ENCODE data around the gene ZMAT5. TPM values are rescaled to one million over a fixed set of nuclear protein-coding genes. Genes with fewer than 3 reads are reported as not detected.

ZMAT5 gene
- total and polyA plus RNA-seq, 2 of the 13 experiments (the other 11 are each of a cell fraction or from before 2014, with no cell fraction given) = 20.7 to 27.8 TPM

DNA sequence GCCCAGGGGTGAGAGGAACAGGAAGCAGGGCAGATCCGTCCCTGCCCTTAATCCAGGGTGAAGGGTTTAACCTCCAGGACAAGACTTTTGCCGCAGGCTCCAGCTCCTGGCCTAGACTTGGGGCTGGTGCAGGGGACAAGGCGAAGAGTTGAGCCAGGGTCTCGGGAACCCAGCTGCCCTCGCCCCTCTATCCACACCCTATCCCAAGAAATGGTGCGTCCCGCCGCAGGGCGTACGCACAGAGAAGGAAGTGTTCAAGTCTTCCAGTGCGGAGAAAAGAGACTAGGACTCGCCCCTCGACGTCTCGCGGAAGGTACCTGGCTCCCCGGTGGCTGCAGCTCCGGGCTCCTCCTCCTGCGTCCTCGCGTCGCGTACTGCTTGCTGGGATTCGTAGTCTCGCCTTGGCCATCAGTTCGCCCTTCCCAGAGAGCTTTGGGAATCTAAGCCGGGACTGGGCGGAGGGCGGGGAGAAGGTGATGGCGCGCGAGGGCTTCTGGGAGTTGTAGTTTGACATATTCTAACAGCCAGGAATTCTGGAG lies at the start of gene ZMAT5 (continued):
- TF ChIP-seq MNT (IDR thresholded peaks at IDR 0.05) = no peak
- peak; percentile 47; the same call in 1 of the 2 replicates for TF ChIP-seq MXD4 (CRISPR knock-in tag; IDR thresholded peaks at IDR 0.05)
- TF ChIP-seq ZNF770 (CRISPR knock-in tag; IDR thresholded peaks at IDR 0.05) = peak; percentile 32; the same call in 1 of the 2 replicates
- TF ChIP-seq, protein P1, sequence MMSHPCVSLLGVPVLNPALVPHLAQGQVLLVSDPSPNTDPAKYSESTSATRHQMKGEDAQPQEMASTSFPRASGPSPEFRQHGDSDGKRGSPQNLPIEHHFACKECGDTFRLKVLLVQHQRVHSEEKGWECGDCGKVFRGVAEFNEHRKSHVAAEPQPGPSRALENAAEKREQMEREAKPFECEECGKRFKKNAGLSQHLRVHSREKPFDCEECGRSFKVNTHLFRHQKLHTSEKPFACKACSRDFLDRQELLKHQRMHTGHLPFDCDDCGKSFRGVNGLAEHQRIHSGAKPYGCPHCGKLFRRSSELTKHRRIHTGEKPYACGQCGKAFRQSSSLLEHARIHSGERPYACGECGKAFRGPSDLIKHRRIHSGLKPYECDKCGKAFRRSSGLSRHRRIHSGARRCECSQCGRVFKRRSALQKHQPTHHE (CRISPR knock-in tag; IDR thresholded peaks at IDR 0.05; ENCODE audit: borderline replicate concordance) = no peak
- no peak for TF ChIP-seq ZNF550 (CRISPR knock-in tag; IDR thresholded peaks at IDR 0.05; ENCODE audit: borderline replicate concordance)
- 0 out of 2 replicates have a peak, but pooled peaks have one; percentile 39 for TF ChIP-seq ZIK1 (CRISPR knock-in tag; IDR thresholded peaks at IDR 0.05; ENCODE audit: borderline replicate concordance, low read depth)
- peak; percentile 48; the same call in 1 of the 2 replicates for TF ChIP-seq KMT2B (CRISPR knock-in tag; IDR thresholded peaks at IDR 0.05)
- TF ChIP-seq MTA3 (CRISPR knock-in tag; IDR thresholded peaks at IDR 0.05) = no peak
- TF ChIP-seq TFAP4 (IDR thresholded peaks at IDR 0.05; ENCODE audit: borderline replicate concordance, low read depth) = peak; percentile 22; the same call in 1 of the 2 replicates
- TF ChIP-seq, protein P2, sequence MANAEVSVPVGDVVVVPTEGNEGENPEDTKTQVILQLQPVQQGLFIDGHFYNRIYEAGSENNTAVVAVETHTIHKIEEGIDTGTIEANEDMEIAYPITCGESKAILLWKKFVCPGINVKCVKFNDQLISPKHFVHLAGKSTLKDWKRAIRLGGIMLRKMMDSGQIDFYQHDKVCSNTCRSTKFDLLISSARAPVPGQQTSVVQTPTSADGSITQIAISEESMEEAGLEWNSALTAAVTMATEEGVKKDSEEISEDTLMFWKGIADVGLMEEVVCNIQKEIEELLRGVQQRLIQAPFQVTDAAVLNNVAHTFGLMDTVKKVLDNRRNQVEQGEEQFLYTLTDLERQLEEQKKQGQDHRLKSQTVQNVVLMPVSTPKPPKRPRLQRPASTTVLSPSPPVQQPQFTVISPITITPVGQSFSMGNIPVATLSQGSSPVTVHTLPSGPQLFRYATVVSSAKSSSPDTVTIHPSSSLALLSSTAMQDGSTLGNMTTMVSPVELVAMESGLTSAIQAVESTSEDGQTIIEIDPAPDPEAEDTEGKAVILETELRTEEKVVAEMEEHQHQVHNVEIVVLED (CRISPR knock-in tag; IDR thresholded peaks at IDR 0.05; ENCODE audit: borderline replicate concordance) = peak; percentile 99
- peak; percentile 39; the same call in 1 of the 2 replicates for TF ChIP-seq SAFB2 (CRISPR knock-in tag; IDR thresholded peaks at IDR 0.05; ENCODE audit: borderline replicate concordance, low read depth)
- TF ChIP-seq, protein P3, sequence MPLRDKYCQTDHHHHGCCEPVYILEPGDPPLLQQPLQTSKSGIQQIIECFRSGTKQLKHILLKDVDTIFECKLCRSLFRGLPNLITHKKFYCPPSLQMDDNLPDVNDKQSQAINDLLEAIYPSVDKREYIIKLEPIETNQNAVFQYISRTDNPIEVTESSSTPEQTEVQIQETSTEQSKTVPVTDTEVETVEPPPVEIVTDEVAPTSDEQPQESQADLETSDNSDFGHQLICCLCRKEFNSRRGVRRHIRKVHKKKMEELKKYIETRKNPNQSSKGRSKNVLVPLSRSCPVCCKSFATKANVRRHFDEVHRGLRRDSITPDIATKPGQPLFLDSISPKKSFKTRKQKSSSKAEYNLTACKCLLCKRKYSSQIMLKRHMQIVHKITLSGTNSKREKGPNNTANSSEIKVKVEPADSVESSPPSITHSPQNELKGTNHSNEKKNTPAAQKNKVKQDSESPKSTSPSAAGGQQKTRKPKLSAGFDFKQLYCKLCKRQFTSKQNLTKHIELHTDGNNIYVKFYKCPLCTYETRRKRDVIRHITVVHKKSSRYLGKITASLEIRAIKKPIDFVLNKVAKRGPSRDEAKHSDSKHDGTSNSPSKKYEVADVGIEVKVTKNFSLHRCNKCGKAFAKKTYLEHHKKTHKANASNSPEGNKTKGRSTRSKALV (CRISPR knock-in tag; IDR thresholded peaks at IDR 0.05) = peak; percentile 25; the same call in 1 of the 2 replicates
- 0 out of 2 replicates have a peak, but pooled peaks have one; percentile 23 for TF ChIP-seq MIXL1 (CRISPR knock-in tag; IDR thresholded peaks at IDR 0.05)
- peak; percentile 59 for TF ChIP-seq U2AF1 (optimal IDR thresholded peaks at IDR 0.05; ENCODE audit: low read depth, low read length)
- peak; percentile 23; the same call in 1 of the 2 replicates for TF ChIP-seq TFDP1 (CRISPR knock-in tag; IDR thresholded peaks at IDR 0.05; ENCODE audit: borderline replicate concordance)
- TF ChIP-seq SIX4 (CRISPR knock-in tag; IDR thresholded peaks at IDR 0.05) = peak; percentile 63; the same call in 1 of the 2 replicates
- no peak for TF ChIP-seq MLLT10 (CRISPR knock-in tag; IDR thresholded peaks at IDR 0.05)
